Measurements from ENCODE around the gene CCDC198. TPM values are rescaled to one million over a fixed set of nuclear protein-coding genes. Genes with fewer than 3 reads are reported as not detected.

The CCDC198 gene
- total and polyA plus RNA-seq, 10 donors, result not detected

GRCh38 chr14:57501039-57501557 lies 7.4 kb upstream of the CCDC198 start:
- WGBS, 5 donors, result 57 to 73% (median 65%) methylated on average over 2 of the region's 2 CpGs
- Histone ChIP-seq H3K9me3 (peaks cover 0 to 2% (median 0%) of the 10 kb centered on the region in 8 donors), H3K27me3 (replicated peaks in 1 of 7) (no peaks in the 10 kb centered on the region), H3K4me1 (no peaks in the 10 kb centered on the region), H3K4me3 (no peak overlapping the region), H3K27ac (no peak overlapping the region), H3K36me3 (no peaks in the 10 kb centered on the region)
- TF ChIP-seq POLR2AphosphoS5 (IDR thresholded peaks at IDR 0.05) (no peak), POLR2A (IDR thresholded peaks at IDR 0.05) (no peak), CTCF (IDR thresholded peaks at IDR 0.05 in 8 of 11, conservative IDR thresholded peaks at IDR 0.05 in 3 of 11) (no peak)
- intact Hi-C loops (cut with DNase I; ENCODE audit: low total_unique reads), result no loop called here
- no peak for DNase-seq

GRCh38 chr14:57498659-57499058 lies 5.0 kb upstream of the CCDC198 start:
- no peak for TF ChIP-seq CTCF (IDR thresholded peaks at IDR 0.05 in 8 of 11, conservative IDR thresholded peaks at IDR 0.05 in 3 of 11)
- no peak for TF ChIP-seq POLR2A (IDR thresholded peaks at IDR 0.05)
- no peak for TF ChIP-seq POLR2AphosphoS5 (IDR thresholded peaks at IDR 0.05)
- Histone ChIP-seq H3K9me3 (peaks cover 0 to 2% (median 0%) of the 10 kb centered on the region in 8 donors), H3K27me3 (replicated peaks in 1 of 7) (no peaks in the 10 kb centered on the region), H3K36me3 (no peaks in the 10 kb centered on the region), H3K4me1 (no peaks in the 10 kb centered on the region), H3K27ac (no peak overlapping the region), H3K4me3 (no peak overlapping the region)
- intact Hi-C loops (cut with DNase I; ENCODE audit: low total_unique reads), result no loop called here
- no peak for DNase-seq

GRCh38 chr14:57498035-57498434 lies 4.4 kb upstream of the CCDC198 start:
- no peak for DNase-seq
- 91 to 96% (median 93%) methylated on average over 4 of the region's 4 CpGs for WGBS, 5 donors
- intact Hi-C loops (cut with DNase I; ENCODE audit: low total_unique reads), result no loop called here
- no peak for TF ChIP-seq POLR2AphosphoS5 (IDR thresholded peaks at IDR 0.05)
- no peak for TF ChIP-seq CTCF (IDR thresholded peaks at IDR 0.05 in 8 of 11, conservative IDR thresholded peaks at IDR 0.05 in 3 of 11)
- no peak for TF ChIP-seq POLR2A (IDR thresholded peaks at IDR 0.05)
- Histone ChIP-seq H3K27me3 (replicated peaks in 1 of 7) (no peaks in the 10 kb centered on the region), H3K36me3 (no peaks in the 10 kb centered on the region), H3K4me1 (no peaks in the 10 kb centered on the region), H3K27ac (no peak overlapping the region), H3K9me3 (peaks cover 0 to 2% (median 0%) of the 10 kb centered on the region in 8 donors), H3K4me3 (no peak overlapping the region)

- Histone ChIP-seq H3K4me1 (no peaks in the 10 kb centered on the region), H3K4me3 (no peak overlapping the region), H3K27ac (no peak overlapping the region), H3K27me3 (replicated peaks in 1 of 7) (no peaks in the 10 kb centered on the region), H3K9me3 (no peaks in the 10 kb centered on the region), H3K36me3 (no peaks in the 10 kb centered on the region)
- intact Hi-C loops (cut with DNase I; ENCODE audit: low total_unique reads), result no loop called here
- no peak for DNase-seq
- WGBS, 5 donors, result 64 to 96% (median 76%) methylated on average over 2 of the region's 2 CpGs
- TF ChIP-seq CTCF (IDR thresholded peaks at IDR 0.05 in 8 of 11, conservative IDR thresholded peaks at IDR 0.05 in 3 of 11) (no peak), POLR2AphosphoS5 (IDR thresholded peaks at IDR 0.05) (no peak), POLR2A (IDR thresholded peaks at IDR 0.05) (no peak)
Measured at GRCh38 chr14:57495416-57495815, 1.8 kb upstream of the CCDC198 start.
